K562 (cell line): ENCODE results near the gene CCDC194. TPM values are rescaled to one million over a fixed set of nuclear protein-coding genes. Genes with fewer than 3 reads are reported as not detected.

Source experiments
- CBX3 ChIP-seq, 2 experiments: IDR thresholded peaks; 1 replicate in 1 of 2; 2 replicates in 1 of 2; pipeline ENCODE4 v1.6.1; 2012; ENCODE audit warnings: inconsistent platforms in 2 of 2, low read length in 2 of 2, borderline replicate concordance in 1 of 2, control low read depth in 1 of 2
- CTCFL ChIP-seq: IDR thresholded peaks from 2 replicates; pipeline ENCODE4 v1.6.1; 2011; ENCODE audit warnings: borderline replicate concordance, low read depth, mild to moderate bottlenecking, moderate library complexity, low read length; ENCODE audit not compliant: insufficient read depth, poor library complexity, severe bottlenecking
- E2F8 ChIP-seq: fragments of 450-650 bp; IDR thresholded peaks from 2 replicates; pipeline ENCODE4 v1.7.1; 2018; ENCODE audit warnings: mild to moderate bottlenecking, low read depth; ENCODE audit not compliant: partially characterized antibody
- ETV1 ChIP-seq: fragments of 450-650 bp; conservative IDR thresholded peaks from 2 replicates; pipeline ENCODE4 v1.6.1; 2016; ENCODE audit warnings: missing genetic modification characterization, control low read depth, low read depth, missing compliant biosample characterization
- HDAC6 ChIP-seq: IDR thresholded peaks from 2 replicates; pipeline ENCODE4 v1.6.1; 2012; ENCODE audit warnings: low read depth, mild to moderate bottlenecking, control low read depth, inconsistent platforms, low read length, moderate library complexity
- KHSRP ChIP-seq: fragments of 450-650 bp; IDR thresholded peaks from 2 replicates; pipeline ENCODE4 v1.6.1; 2017
- MECOM ChIP-seq: fragments of 250-450 bp; sonication (Bioruptor Pico); IDR thresholded peaks from 2 replicates; pipeline ENCODE4 v1.8.0; 2022; ENCODE audit warnings: inconsistent platforms
- MED1 ChIP-seq: sonication (generic); formaldehyde crosslinking; IDR thresholded peaks from 2 replicates; pipeline ENCODE4 v1.8.1; 2023; ENCODE audit warnings: missing genetic modification reagents, borderline replicate concordance
- NCOA6 ChIP-seq: fragments of 450-650 bp; IDR thresholded peaks from 2 replicates; pipeline ENCODE4 v1.6.1; 2017; ENCODE audit warnings: mild to moderate bottlenecking
- NR4A1 ChIP-seq, 2 experiments: fragments of 250-450 bp in 1 of 2; fragments of 450-650 bp in 1 of 2; sonication (Bioruptor Pico) in 1 of 2; IDR thresholded peaks; 2 replicates each; pipeline versions ENCODE4 v1.4.0 to v1.6.1; 2016 to 2020; ENCODE audit warnings: mild to moderate bottlenecking in 2 of 2, missing compliant biosample characterization in 1 of 2, missing genetic modification characterization in 1 of 2, moderate library complexity in 1 of 2
- PHF8 ChIP-seq: fragments of 200-600 bp; sonication (generic); IDR thresholded peaks from 2 replicates; pipeline ENCODE4 v1.6.1; 2012; ENCODE audit warnings: mixed run types, mild to moderate bottlenecking, inconsistent platforms, low read length, moderate library complexity, borderline replicate concordance
- TRIM28 ChIP-seq: fragments of 450-650 bp; IDR thresholded peaks from 2 replicates; pipeline ENCODE4 v1.6.1; 2017
- USF2 ChIP-seq: sonication (generic); formaldehyde crosslinking; IDR thresholded peaks from 2 replicates; pipeline ENCODE4 v1.5.0; 2020; ENCODE audit warnings: missing genetic modification reagents
- ZBTB33 ChIP-seq: sonication (generic); formaldehyde crosslinking; IDR thresholded peaks from 2 replicates; pipeline ENCODE4 v1.8.1; 2023; ENCODE audit warnings: mild to moderate bottlenecking, missing genetic modification reagents
- ZFX ChIP-seq: sonication (generic); formaldehyde crosslinking; IDR thresholded peaks from 2 replicates; pipeline ENCODE4 v1.8.0; 2022; ENCODE audit warnings: mild to moderate bottlenecking, missing genetic modification reagents, moderate library complexity
- ZNF280A ChIP-seq: fragments of 450-650 bp; IDR thresholded peaks from 2 replicates; pipeline ENCODE4 v1.6.1; 2018; ENCODE audit warnings: mild to moderate bottlenecking, low read depth; ENCODE audit not compliant: partially characterized antibody
- ZNF77 ChIP-seq: fragments of 250-450 bp; sonication (Bioruptor Pico); IDR thresholded peaks from 2 replicates; pipeline ENCODE4 v1.5.0; 2020
- polyA plus RNA-seq, 8 experiments: library from polyadenylated mRNA; depleted of rRNA in 4 of 8; stranded (reverse) in 5 of 8; unstranded in 3 of 8; fragments of >200 nt; fragmentation: Nextera tagmentation in 2 of 8; fragmentation: Illumina TruSeq in 1 of 8; extraction: Ambion mirVana in 2 of 8; extraction: Trizol in 1 of 8; gene quantifications; 2 replicates each; pipeline versions ENCODE4 v1.2.1 to v1.2.3, GENCODE V29; 2011 to 2014; ENCODE audit warnings: inconsistent platforms in 1 of 8, missing spikeins in 1 of 8
- total RNA-seq, 7 experiments: library from RNA; depleted of rRNA in 6 of 7; stranded (reverse); fragments of >200 nt in 6 of 7; fragmentation: Illumina TruSeq in 2 of 7; extraction: Trizol in 2 of 7; gene quantifications; 2 replicates each; pipeline versions ENCODE4 v1.2.1 to v1.2.3, GENCODE V29; 2011 to 2021; ENCODE audit warnings: low replicate concordance in 1 of 7

Gene CCDC194
- total and polyA plus RNA-seq, 9 of the 15 experiments (the other 6 are each of a cell fraction or from before 2014, with no cell fraction given) = 0.13 to 1.3 (median 0.39) TPM; not detected in 3

GRCh38 chr19:17380426-17381138 is 13.4 kb downstream of the CCDC194 start (continued):
- no peak for TF ChIP-seq CTCFL
- TF ChIP-seq E2F8 = no peak
- no peak for TF ChIP-seq ZBTB33 (CRISPR knock-in tag)
- no peak for TF ChIP-seq USF2 (CRISPR knock-in tag)
- TF ChIP-seq ZNF77 (CRISPR knock-in tag) = no peak
- no peak for TF ChIP-seq ETV1 (tag)
- TF ChIP-seq TRIM28 = 0 out of 2 replicates have a peak, but pooled peaks have one; percentile 58
- no peak for TF ChIP-seq MED1 (CRISPR knock-in tag)
- TF ChIP-seq MECOM (CRISPR knock-in tag) = no peak
- no peak for TF ChIP-seq NCOA6
- TF ChIP-seq HDAC6 = no peak
- TF ChIP-seq PHF8 = no peak
- TF ChIP-seq ZFX = no peak
- TF ChIP-seq CBX3 (IDR thresholded peaks at IDR 0.05; ENCODE audit: borderline replicate concordance in 1 of 2, low read length in 2 of 2) = peak in 1 of 2 experiments; percentile 87; a peak in 2 of 3 replicates
- no peak for TF ChIP-seq KHSRP
- peak; percentile 33 for TF ChIP-seq ZNF280A
- TF ChIP-seq NR4A1 (CRISPR knock-in tag; IDR thresholded peaks at IDR 0.05) = no peak
- no peak for TF ChIP-seq NR4A1 (tag; IDR thresholded peaks at IDR 0.05)
